K562 (cell line): ENCODE data around the gene EMC9. TPM values are rescaled to one million over a fixed set of nuclear protein-coding genes. Genes with fewer than 3 reads are reported as not detected.

Experiments
- ATAC-seq: fragments of 200-7000 bp; cut with Tn5 transposase; 3 replicates; pipeline ENCODE4 v1.9.1; 2020; ENCODE audit warnings: moderate library complexity
- BruUV-seq: library from RNA; stranded (reverse); fragments of 400-500 nt; replicated peaks from 2 replicates; lab custom pipeline; 2021; lab: Mats Ljungman, UMichigan
- CTCF ChIA-PET: fragments of 300-600 bp; formaldehyde crosslinking; extraction: SDS; loops from one replicate; lab custom pipeline; 2021; ENCODE audit warnings: low intra/inter-chr PET ratio; lab: Yijun Ruan, JAX
- POLR2A ChIA-PET: fragments of 300-600, 350-650 bp; sonication (Branson Sonifier 250); formaldehyde crosslinking; extraction: SDS; loops from one replicate; lab custom pipeline; 2021; ENCODE audit warnings: antibody characterized with exemption, inconsistent platforms; lab: Yijun Ruan, JAX
- DNase-seq, 4 experiments: peaks; one replicate each; pipeline versions ENCODE4 v3.0.0 to v3.0.0-alpha.2; 2011 to 2018; ENCODE audit warnings: low spot score in 3 of 4, mixed read lengths in 3 of 4; ENCODE audit errors: extremely low read depth in 1 of 4
- FAIRE-seq: peaks from 2 replicates; lab custom pipeline; 2011; peaks lifted over from hg19 to GRCh38; lab: Jason Lieb, UNC
- H2AFZ ChIP-seq: 2 replicates; pipeline ENCODE4 v1.6.0; 2011; ENCODE audit warnings: low read depth, low read length, control low read depth, inconsistent platforms
- H3K27ac ChIP-seq: fragments of 200-600 bp; 3 replicates; pipeline ENCODE4 v1.8.0; 2011; ENCODE audit warnings: low read depth, mild to moderate bottlenecking, control low read depth, inconsistent platforms, low read length, moderate library complexity, mixed read lengths; ENCODE audit errors: extremely low read depth
- H3K27me3 ChIP-seq, 2 experiments: fragments of 300-600 bp in 1 of 2; 2 replicates in 1 of 2; 3 replicates in 1 of 2; pipeline versions ENCODE4 v1.6.0 to v1.8.0; 2011; ENCODE audit warnings: inconsistent platforms in 2 of 2, low read length in 2 of 2, mild to moderate bottlenecking in 1 of 2, mixed read lengths in 1 of 2, moderate library complexity in 1 of 2; ENCODE audit not compliant: control insufficient read depth in 2 of 2, insufficient read depth in 2 of 2
- H3K36me3 ChIP-seq: fragments of 300-600 bp; 3 replicates; pipeline ENCODE4 v1.8.0; 2011; ENCODE audit warnings: mild to moderate bottlenecking, low read length, inconsistent platforms; ENCODE audit not compliant: control insufficient read depth, insufficient read depth
- H3K4me1 ChIP-seq, 2 experiments: fragments of 200-600 bp in 1 of 2; replicated peaks in 1 of 2; 2 replicates in 1 of 2; 3 replicates in 1 of 2; pipeline versions ENCODE4 v1.5.1 to v1.8.0; 2011; ENCODE audit warnings: inconsistent platforms in 2 of 2, low read length in 2 of 2, mild to moderate bottlenecking in 1 of 2, mixed read lengths in 1 of 2, moderate library complexity in 1 of 2; ENCODE audit not compliant: control insufficient read depth in 2 of 2, insufficient read depth in 2 of 2
- H3K4me2 ChIP-seq: 2 replicates; pipeline ENCODE4 v1.6.1; 2011; ENCODE audit warnings: low read length, control low read depth, inconsistent platforms, mixed read lengths; ENCODE audit not compliant: insufficient read depth
- H3K4me3 ChIP-seq: fragments of 200-600 bp; sonication (generic), shearing (Covaris generic); 2 replicates; pipeline ENCODE4 v1.5.1; 2016; ENCODE audit warnings: control low read depth, inconsistent platforms
- H3K79me2 ChIP-seq: fragments of 200-600 bp; 3 replicates; pipeline ENCODE4 v1.8.0; 2011; ENCODE audit warnings: low read length, inconsistent platforms; ENCODE audit not compliant: control insufficient read depth, insufficient read depth
- H3K9ac ChIP-seq, 2 experiments: 2 replicates each; pipeline versions ENCODE4 v1.6.0 to v1.6.1; 2011; ENCODE audit warnings: low read depth in 2 of 2, low read length in 2 of 2, control low read depth in 1 of 2, inconsistent platforms in 1 of 2, mild to moderate bottlenecking in 1 of 2, mixed read lengths in 1 of 2; ENCODE audit not compliant: insufficient read depth in 1 of 2
- H3K9me1 ChIP-seq: one replicate; pipeline ENCODE4 v1.6.0; 2011; ENCODE audit warnings: inconsistent platforms, mild to moderate bottlenecking, low read length, moderate library complexity; ENCODE audit not compliant: control insufficient read depth, insufficient read depth
- H3K9me3 ChIP-seq: replicated peaks from 2 replicates; pipeline ENCODE4 v1.5.1; 2011; ENCODE audit warnings: low read depth, low read length, inconsistent platforms; ENCODE audit not compliant: control insufficient read depth, insufficient read depth
- H4K20me1 ChIP-seq: replicated peaks from 2 replicates; pipeline ENCODE4 v1.6.1; 2011; ENCODE audit warnings: low read length, inconsistent platforms, mixed read lengths; ENCODE audit not compliant: control insufficient read depth, insufficient read depth
- AFF1 ChIP-seq, 2 experiments: fragments of 450-650 bp; IDR thresholded peaks; 2 replicates each; pipeline ENCODE4 v1.6.1; 2018; ENCODE audit warnings: mild to moderate bottlenecking in 2 of 2, low read depth in 1 of 2; ENCODE audit not compliant: partially characterized antibody in 2 of 2
- BCLAF1 ChIP-seq, 2 experiments: fragments of 450-650 bp in 1 of 2; IDR thresholded peaks; 2 replicates each; pipeline ENCODE4 v1.6.1; 2011 to 2017; ENCODE audit warnings: low read depth in 2 of 2, antibody characterized with exemption in 1 of 2, borderline replicate concordance in 1 of 2, low read length in 1 of 2, mild to moderate bottlenecking in 1 of 2, mixed read lengths in 1 of 2; ENCODE audit not compliant: control insufficient read depth in 1 of 2
- ELF2 ChIP-seq: fragments of 250-450 bp; sonication (Bioruptor Pico); IDR thresholded peaks from 2 replicates; pipeline ENCODE4 v1.5.0; 2021; ENCODE audit warnings: mild to moderate bottlenecking
- HNRNPK ChIP-seq: fragments of 200-400 bp; formaldehyde crosslinking; IDR thresholded peaks from one replicate; pipeline ENCODE4 v1.6.1; 2018; ENCODE audit warnings: mild to moderate bottlenecking, low read depth, low read length; ENCODE audit not compliant: poor library complexity, severe bottlenecking
- HSF4 ChIP-seq: fragments of 250-450 bp; sonication (Bioruptor Pico); IDR thresholded peaks from 2 replicates; pipeline ENCODE4 v2.1.2; 2022; ENCODE audit warnings: mild to moderate bottlenecking, moderate library complexity, borderline replicate concordance
- KAT7 ChIP-seq: sonication (generic); formaldehyde crosslinking; IDR thresholded peaks from 2 replicates; pipeline ENCODE4 v1.8.0; 2022; ENCODE audit warnings: missing genetic modification reagents, mild to moderate bottlenecking, borderline replicate concordance
- MAX ChIP-seq: sonication (generic); formaldehyde crosslinking; IDR thresholded peaks from 2 replicates; pipeline ENCODE4 v1.9.0; 2022; ENCODE audit warnings: mild to moderate bottlenecking, missing genetic modification reagents
- MCM5 ChIP-seq: fragments of 450-650 bp; IDR thresholded peaks from 2 replicates; pipeline ENCODE4 v1.6.1; 2016; ENCODE audit warnings: low read depth
- RBM15 ChIP-seq: fragments of 200-400 bp; formaldehyde crosslinking; IDR thresholded peaks from 2 replicates; pipeline ENCODE4 v1.6.1; 2018; ENCODE audit warnings: mild to moderate bottlenecking, low read length, moderate library complexity; ENCODE audit not compliant: insufficient read depth
- SNRNP70 ChIP-seq: fragments of 200-400 bp; formaldehyde crosslinking; optimal IDR thresholded peaks from 2 replicates; pipeline ENCODE3; 2017; ENCODE audit warnings: low read depth, low read length
- TBP ChIP-seq: optimal IDR thresholded peaks from 2 replicates; pipeline ENCODE3; 2011; ENCODE audit warnings: low read depth, low read length, improper control_type of control experiment
- U2AF1 ChIP-seq: fragments of 200-400 bp; formaldehyde crosslinking; optimal IDR thresholded peaks from 2 replicates; pipeline ENCODE3; 2017; ENCODE audit warnings: mild to moderate bottlenecking, low read depth, low read length, moderate library complexity
- XRCC5 ChIP-seq: fragments of 200-400 bp; formaldehyde crosslinking; IDR thresholded peaks from 2 replicates; pipeline ENCODE4 v1.6.1; 2017; ENCODE audit warnings: low read depth, mild to moderate bottlenecking, low read length
- WGBS: fragments of 100-300 bp; shearing (Covaris generic); methylation state at CpG from one replicate; pipeline ENCODE4 v1.1.6; 2016; ENCODE audit warnings: low coverage, mixed read lengths; ENCODE audit not compliant: insufficient coverage; ENCODE audit errors: missing lambda C conversion rate; 5-methylcytosine and 5-hydroxymethylcytosine counted together
- in situ Hi-C: fragments of 300-500 bp; cut with MboI; formaldehyde crosslinking; loops from 4 replicates; pipeline ENCODE4 v1.15.0; 2018; ENCODE audit warnings: inconsistent platforms, mixed read lengths
- intact Hi-C: fragments of 100-400 bp; cut with micrococcal nuclease; formaldehyde crosslinking; loops from 2 replicates; pipeline ENCODE4 v1.14.2; 2022
- polyA plus RNA-seq, 8 experiments: library from polyadenylated mRNA; depleted of rRNA in 4 of 8; stranded (reverse) in 5 of 8; unstranded in 3 of 8; fragments of >200 nt; fragmentation: Nextera tagmentation in 2 of 8; fragmentation: Illumina TruSeq in 1 of 8; extraction: Ambion mirVana in 2 of 8; extraction: Trizol in 1 of 8; gene quantifications; 2 replicates each; pipeline versions ENCODE4 v1.2.1 to v1.2.3, GENCODE V29; 2011 to 2014; ENCODE audit warnings: inconsistent platforms in 1 of 8, missing spikeins in 1 of 8
- total RNA-seq, 7 experiments: library from RNA; depleted of rRNA in 6 of 7; stranded (reverse); fragments of >200 nt in 6 of 7; fragmentation: Illumina TruSeq in 2 of 7; extraction: Trizol in 2 of 7; gene quantifications; 2 replicates each; pipeline versions ENCODE4 v1.2.1 to v1.2.3, GENCODE V29; 2011 to 2021; ENCODE audit warnings: low replicate concordance in 1 of 7

Gene EMC9
- total and polyA plus RNA-seq, 9 of the 15 experiments (the other 6 are each of a cell fraction or from before 2014, with no cell fraction given) = 3.1 to 13.2 (median 7.8) TPM

GRCh38 chr14:24132976-24133375, 8.4 kb downstream of the EMC9 start:
- Histone ChIP-seq H3K79me2 (peaks cover 4% of the 10 kb centered on the region; the same call in 2 of the 3 replicates), H3K36me3 (peaks cover 8% of the 10 kb centered on the region), H3K27ac (no peak overlapping the region), H3K4me2 (no peak overlapping the region), H2AFZ (no peak overlapping the region), H3K27me3 (no peaks in the 10 kb centered on the region), H3K9me1 (no peaks in the 10 kb centered on the region), H3K9me3 (no peaks in the 10 kb centered on the region), H3K4me1 (peaks cover 7 to 29% of the 10 kb centered on the region in 2 experiments; a peak in 4 of 5 replicates), H3K9ac (no peak overlapping the region), H4K20me1 (no peaks in the 10 kb centered on the region), H3K4me3 (no peak overlapping the region)
- in situ Hi-C loops = no loop called here
- ATAC-seq (no peak), FAIRE-seq (no peak), DNase-seq (no peak)
- ChIA-PET CTCF (no interaction called here), POLR2A (interaction anchor here (0.6 to 0.7 kb wide), 4 partner anchors 29 to 1111 kb away, joined by 3 to 4 read pairs (median 4); no protein-coding TSS in a partner anchor)
- intact Hi-C loops = no loop called here
- WGBS = 100% methylated on average over 2 of the region's 2 CpGs
- no peak for TF ChIP-seq MCM5
- no peak for TF ChIP-seq KAT7
- no peak for TF ChIP-seq HSF4 (CRISPR knock-in tag)
- no peak for TF ChIP-seq ELF2 (CRISPR knock-in tag)
- no peak for TF ChIP-seq RBM15
- TF ChIP-seq BCLAF1 (IDR thresholded peaks at IDR 0.05; ENCODE audit: borderline replicate concordance in 1 of 2, control insufficient read depth in 1 of 2, low read depth in 2 of 2, low read length in 1 of 2) = no peak
- TF ChIP-seq MAX (CRISPR knock-in tag) = no peak
- no peak for TF ChIP-seq AFF1 (IDR thresholded peaks at IDR 0.05; ENCODE audit: low read depth in 1 of 2, partially characterized antibody in 2 of 2)
- TF ChIP-seq SNRNP70 = no peak
- TF ChIP-seq TBP = no peak
- no peak for TF ChIP-seq HNRNPK
- no peak for TF ChIP-seq XRCC5
- TF ChIP-seq U2AF1 = no peak
- BruUV-seq = no TSS peak
